HuH-7.5 (cell line): ENCODE data around the gene TMEM131L.
"Not testable (repeated sequence)": the region's sequence is repeated elsewhere in the genome, so short reads cannot be mapped to it uniquely, and the experiment has no call there.

Source experiments
- DNase-seq: peaks from one replicate; pipeline ENCODE4 v3.0.0; 2011; ENCODE audit warnings: low spot score

TMEM131L gene

DNA sequence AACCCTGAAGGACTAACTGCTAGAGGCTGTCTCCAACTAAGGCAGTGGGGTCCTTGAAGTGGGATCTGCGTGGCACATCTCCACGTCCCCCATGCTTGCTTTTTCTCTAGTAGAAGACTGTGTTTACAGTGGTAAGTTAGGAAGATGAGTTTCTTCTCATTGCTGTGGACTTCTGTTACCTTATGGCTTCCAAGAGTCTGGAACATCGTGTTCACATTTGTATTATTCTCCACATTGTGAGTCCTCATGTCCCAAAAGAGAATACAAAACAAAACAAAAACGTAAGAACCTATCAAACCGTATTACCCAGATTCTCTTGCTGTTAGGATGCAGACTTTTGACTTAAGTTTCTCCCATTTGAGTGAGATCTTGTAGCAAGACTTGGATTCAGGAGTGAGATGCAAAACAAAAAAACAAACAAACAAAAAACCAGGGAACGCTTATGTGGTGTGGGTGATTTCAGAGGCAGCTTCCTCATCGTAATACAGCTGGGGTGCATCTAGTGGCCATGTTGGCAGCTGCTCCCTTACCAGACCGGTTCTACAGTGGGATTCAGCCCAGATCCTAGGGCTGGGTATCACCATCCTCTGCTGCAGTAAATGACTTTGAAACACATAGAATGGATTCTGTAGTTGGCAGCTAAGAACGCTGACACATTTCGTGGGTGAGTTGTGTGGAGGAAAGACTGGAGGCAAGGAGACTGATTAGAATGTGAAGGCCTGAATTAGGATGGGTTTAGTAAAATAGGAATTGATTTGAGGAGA lies 41.3 kb downstream of the TMEM131L start:
- DNase-seq: no peak

GRCh38 chr4:153509212-153509611 lies 43.1 kb downstream of the TMEM131L start:
- not testable (repeated sequence) for DNase-seq

GRCh38 chr4:153509724-153510123 lies 43.6 kb downstream of the TMEM131L start:
- no peak for DNase-seq

DNA sequence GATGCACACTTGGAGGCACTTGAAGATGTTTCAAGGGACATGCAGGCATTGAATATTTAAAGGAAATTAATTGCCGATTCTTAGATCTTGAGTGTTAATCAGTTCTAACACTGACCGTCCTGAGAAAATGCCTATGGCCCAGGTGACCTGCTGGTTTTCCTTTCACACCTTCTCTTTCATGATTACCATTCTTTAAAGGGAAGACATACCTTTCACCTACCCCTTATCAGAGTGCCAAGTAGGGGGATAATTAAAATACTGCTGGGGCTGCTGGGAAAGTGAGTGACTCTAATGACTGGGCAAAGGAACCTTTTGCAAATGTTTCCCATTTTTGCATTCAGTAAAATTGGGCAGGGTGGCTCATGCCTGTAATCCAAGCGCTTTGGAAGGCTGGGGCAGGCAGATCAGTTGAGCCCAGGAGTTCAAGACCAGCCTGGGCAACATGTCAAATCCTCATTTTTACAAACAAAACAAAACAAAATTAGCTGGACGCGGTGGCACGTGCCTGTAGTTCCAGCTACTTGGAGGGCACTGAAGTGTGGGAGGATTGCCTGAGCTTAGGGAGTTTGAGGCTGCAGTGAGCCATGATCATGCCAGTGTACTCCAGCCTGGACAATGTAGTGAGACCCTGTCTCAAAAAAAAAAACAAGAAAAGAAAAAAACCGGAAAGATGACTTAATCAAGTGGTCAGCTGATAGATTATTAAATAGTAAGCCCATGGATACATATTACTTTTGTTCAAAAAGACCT lies 44.3 kb downstream of the TMEM131L start:
- DNase-seq: no peak

DNA sequence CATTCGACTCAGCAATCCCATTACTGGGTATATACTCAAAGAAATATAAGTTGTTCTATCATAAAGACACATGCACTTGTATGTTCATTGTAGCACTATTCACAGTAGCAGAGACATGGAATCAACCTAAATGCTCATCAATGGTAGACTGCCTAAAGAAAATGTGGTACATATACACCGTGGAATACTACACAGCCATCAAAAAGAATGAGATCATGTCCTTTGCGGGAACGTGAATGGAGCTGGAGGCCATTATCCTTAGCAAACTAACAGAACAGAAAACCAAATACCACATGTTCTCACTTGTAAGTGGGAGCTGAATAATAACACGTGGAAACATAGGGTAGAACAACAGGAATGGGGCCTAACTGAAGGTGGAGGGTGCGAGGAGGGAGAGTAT lies 44.9 kb downstream of the TMEM131L start:
- DNase-seq: no peak

DNA sequence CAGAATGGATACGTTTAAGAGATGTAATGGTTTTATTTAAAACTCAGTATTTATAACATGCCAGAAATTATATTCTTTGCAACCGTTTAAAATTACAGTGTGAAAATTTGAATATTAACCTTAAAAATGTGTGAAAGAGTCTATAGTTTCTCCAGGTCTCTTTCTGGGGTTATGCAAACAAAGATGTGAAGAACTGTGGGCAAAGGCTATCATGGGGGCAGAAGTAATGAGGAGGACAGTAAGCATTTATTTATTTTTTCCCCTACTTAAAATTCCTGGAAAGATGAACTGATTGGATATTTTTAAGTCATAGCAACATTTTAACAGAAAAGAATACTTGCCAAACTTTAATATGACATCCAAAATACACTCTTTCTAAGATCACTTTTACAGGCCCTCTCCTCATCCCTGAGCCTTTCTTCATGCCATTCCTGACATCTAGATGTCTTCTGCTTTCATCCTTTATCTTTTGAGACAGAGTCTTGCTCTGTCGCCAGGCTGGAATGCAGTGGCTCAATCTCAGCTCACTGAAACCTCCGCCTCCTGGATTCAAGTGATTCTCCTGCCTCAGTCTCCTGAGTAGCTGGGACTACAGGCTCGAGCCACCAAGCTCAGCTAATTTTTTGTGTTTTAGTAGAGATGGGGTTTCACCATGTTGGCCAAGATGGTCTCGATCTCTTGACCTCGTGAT lies 46.1 kb downstream of the TMEM131L start:
- DNase-seq: no peak

GRCh38 chr4:153512952-153513500 lies 46.9 kb downstream of the TMEM131L start:
- DNase-seq: no peak

GRCh38 chr4:153513596-153513995 lies 47.4 kb downstream of the TMEM131L start:
- DNase-seq: no peak

GRCh38 chr4:153514001-153514526 lies 47.9 kb downstream of the TMEM131L start:
- DNase-seq: no peak

- DNase-seq: no peak
Measured at GRCh38 chr4:153514688-153515426, 48.7 kb downstream of the TMEM131L start.

- no peak for DNase-seq
Measured at GRCh38 chr4:153517159-153517558, 51.0 kb downstream of the TMEM131L start.

- DNase-seq: no peak
Measured at GRCh38 chr4:153518001-153518400, 51.8 kb downstream of the TMEM131L start.

DNA sequence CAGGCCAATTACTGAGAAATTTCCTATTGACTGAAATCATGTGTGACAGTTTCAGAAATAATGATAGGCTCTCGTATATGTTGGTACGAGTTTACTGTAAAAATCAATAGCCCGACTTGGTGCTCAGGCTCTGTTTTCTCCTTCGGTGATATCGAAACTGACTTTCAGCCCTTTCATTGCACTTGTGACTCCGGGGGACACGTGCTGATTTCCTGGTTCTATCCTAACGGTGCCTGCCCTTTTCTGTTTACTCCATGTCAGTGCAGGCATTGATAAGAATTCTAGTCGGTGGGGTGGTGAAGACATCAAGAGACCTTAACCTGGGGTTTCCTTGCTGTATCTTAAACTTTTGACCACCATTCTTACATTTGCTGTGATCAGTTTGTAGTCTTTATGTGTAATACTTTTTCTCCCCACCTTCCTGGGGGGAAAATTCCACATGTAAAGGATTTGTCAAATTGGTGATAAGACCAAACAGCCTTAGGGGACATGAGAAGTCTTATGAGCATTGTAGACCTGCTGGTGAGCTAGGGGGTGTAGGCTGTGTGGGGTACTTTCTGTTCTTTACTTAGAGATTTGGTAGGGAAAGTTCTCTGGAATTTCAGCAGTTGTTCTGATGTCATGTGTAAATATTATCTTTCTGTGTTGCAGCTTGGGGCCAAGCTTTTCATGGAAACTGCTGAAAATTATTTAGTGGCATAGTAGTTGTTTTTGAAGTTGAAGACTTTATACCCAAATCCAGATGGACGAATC lies 52.7 kb downstream of the TMEM131L start:
- no peak for DNase-seq

GRCh38 chr4:153519687-153520086 lies 53.5 kb downstream of the TMEM131L start:
- DNase-seq: no peak

- no peak for DNase-seq
Measured at GRCh38 chr4:153520227-153520626, 54.1 kb downstream of the TMEM131L start.

DNA sequence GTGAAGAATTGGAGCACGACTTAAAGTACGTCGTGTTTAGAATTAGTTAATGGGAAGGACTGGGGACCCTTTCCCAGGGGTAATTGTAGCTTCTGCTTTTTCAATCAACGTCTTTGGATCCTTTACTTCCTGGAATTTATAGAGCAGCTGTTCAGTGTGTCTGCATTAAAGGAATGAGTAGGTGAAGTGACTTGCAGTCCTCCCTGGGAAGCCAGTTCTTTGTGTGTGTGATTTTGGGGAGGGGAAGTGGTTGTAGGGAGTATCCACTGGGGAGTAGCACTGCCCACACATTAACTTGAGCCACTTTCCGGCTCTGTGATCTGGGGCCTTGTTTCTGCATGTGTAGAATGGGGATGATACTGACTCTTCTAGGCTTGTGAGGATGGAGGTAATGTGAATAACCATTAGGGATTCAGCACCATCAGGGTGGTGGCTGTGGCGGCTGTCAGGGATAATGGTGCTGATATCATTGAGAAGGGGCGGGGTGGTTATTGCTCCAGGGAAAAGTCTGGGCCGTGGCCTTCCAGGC lies 54.7 kb downstream of the TMEM131L start:
- DNase-seq: no peak

DNA sequence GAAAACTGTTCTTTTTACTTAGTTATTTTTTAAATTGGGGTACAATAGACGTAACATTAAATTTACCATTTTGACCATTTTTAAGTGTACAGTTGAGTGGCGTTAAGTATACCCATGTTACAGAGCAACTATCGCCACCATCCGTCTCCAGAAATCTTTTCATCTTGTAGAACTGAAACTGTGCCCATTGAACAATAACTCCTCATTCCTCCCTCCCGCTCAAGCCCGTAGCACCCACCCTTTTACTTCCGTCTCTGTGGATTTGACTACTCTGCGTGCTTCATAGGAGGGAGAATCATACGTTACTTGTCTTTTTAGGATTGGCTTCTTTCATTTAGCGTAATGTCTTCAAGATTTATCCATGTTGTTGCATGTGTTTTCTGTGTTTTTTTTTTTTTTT lies 55.3 kb downstream of the TMEM131L start:
- DNase-seq: no peak

- no peak for DNase-seq
Measured at GRCh38 chr4:153521999-153522801, 56.0 kb downstream of the TMEM131L start.

DNA sequence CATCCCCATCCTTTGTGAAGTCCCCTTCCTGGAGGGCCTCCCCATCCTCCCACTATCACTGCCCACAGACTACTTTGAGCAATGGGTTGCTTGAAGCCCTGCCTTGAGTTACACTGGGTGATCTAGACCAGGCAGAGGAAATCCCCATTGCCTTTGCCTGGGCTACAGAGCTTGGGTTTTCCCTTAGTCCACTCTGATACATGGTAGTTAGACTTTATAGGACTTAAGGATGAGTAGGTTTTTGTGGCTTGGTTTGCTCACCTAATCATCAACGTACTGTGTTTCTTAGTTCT lies 56.6 kb downstream of the TMEM131L start:
- no peak for DNase-seq

DNA sequence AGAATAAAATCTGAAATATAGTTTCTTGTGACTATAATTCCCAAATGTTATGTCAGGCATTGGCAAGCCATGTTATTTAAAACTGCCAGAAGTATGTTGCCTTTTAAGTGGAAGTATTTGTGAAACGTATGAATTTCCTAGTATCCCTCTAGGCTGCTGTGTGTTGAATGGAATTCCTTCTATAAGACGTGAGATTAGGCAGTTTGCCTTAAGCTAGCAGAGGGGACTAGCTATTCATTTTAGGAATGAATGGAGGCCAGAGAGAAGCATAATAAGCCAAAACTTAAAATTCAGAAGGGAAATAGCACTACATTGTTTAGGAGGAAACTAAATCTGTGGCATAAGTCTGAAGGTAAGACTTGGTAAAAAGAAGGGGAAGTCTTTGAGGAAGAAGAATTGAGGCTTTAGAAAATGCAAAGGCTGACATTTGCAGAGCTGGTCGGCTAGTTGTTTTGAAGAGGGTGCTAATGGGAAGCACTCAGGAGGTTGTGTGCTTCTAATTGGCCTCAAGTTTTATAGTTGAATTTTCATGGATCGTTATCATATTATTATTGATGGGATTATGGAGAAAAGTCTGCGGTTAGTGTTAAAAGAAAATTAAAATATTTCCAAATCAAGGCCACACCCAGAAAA lies 57.1 kb downstream of the TMEM131L start:
- no peak for DNase-seq
